HCT116 (cell line): ENCODE results near the gene CAPZA2. TPM values are rescaled to one million over a fixed set of nuclear protein-coding genes. Genes with fewer than 3 reads are reported as not detected.

ENCODE experiments used
- ATAC-seq: fragments of 200-7000 bp; cut with Tn5 transposase; 2 replicates; pipeline ENCODE4 v1.9.1; 2020; ENCODE audit warnings: mild to moderate bottlenecking, moderate library complexity
- BruUV-seq: library from RNA; stranded (reverse); fragments of 400-500 nt; replicated peaks from 2 replicates; lab custom pipeline; 2021; lab: Mats Ljungman, UMichigan
- CTCF ChIA-PET: fragments of 300-600 bp; sonication (Branson Sonifier 250); formaldehyde crosslinking; loops from one replicate; lab custom pipeline; 2021; ENCODE audit warnings: antibody characterized with exemption; lab: Charles Lee
- POLR2A ChIA-PET: fragments of 300-600, 350-600 bp; sonication (Branson Sonifier 250); formaldehyde crosslinking; loops from one replicate; lab custom pipeline; 2021; ENCODE audit warnings: antibody characterized with exemption; lab: Charles Lee
- RAD21 ChIA-PET, 2 experiments: fragments of 300-600 bp; sonication (Branson Sonifier 250); formaldehyde crosslinking; loops; one replicate each; lab custom pipeline; 2023; ENCODE audit warnings: low total read pairs in 2 of 2; ENCODE audit not compliant: uncharacterized antibody in 2 of 2, unreplicated experiment in 2 of 2, low non-redundant PET in 1 of 2; lab: Charles Lee
- DNase-seq: peaks from one replicate; pipeline ENCODE4 v3.0.0-alpha.2; 2010; ENCODE audit warnings: low read depth, low spot score
- H2AFZ ChIP-seq: fragments of 200-600 bp; shearing (Covaris generic), sonication (generic); 2 replicates; pipeline ENCODE4 v1.6.1; 2017; ENCODE audit warnings: low read depth, mixed run types, mixed read lengths, antibody characterized with exemption, low read length; ENCODE audit not compliant: poor library complexity, severe bottlenecking
- H3K27ac ChIP-seq: 2 replicates; pipeline ENCODE4 v1.5.1; 2012; ENCODE audit warnings: low read depth, low read length
- H3K27me3 ChIP-seq: fragments of 200-600 bp; sonication (generic); 2 replicates; pipeline ENCODE4 v1.6.1; 2016; ENCODE audit warnings: mixed run types, low read length, mixed read lengths; ENCODE audit not compliant: insufficient read depth
- H3K36me3 ChIP-seq, 2 experiments: fragments of 200-500 bp in 1 of 2; fragments of 200-600 bp in 1 of 2; sonication (Bioruptor generic) in 1 of 2; sonication (generic) in 1 of 2; 2 replicates each; pipeline versions ENCODE4 v1.5.1 to v1.6.1; 2014 to 2016; ENCODE audit warnings: low read length in 2 of 2, inconsistent platforms in 1 of 2, mixed read lengths in 1 of 2, mixed run types in 1 of 2; ENCODE audit not compliant: insufficient read depth in 2 of 2, control insufficient read depth in 1 of 2
- H3K4me1 ChIP-seq, 2 experiments: fragments of 200-600 bp in 1 of 2; sonication (generic) in 1 of 2; 2 replicates each; pipeline versions ENCODE4 v1.5.1 to v1.6.1; 2012 to 2017; ENCODE audit warnings: low read length in 2 of 2, inconsistent platforms in 1 of 2, mild to moderate bottlenecking in 1 of 2, mixed read lengths in 1 of 2, mixed run types in 1 of 2, moderate library complexity in 1 of 2; ENCODE audit not compliant: insufficient read depth in 2 of 2, control insufficient read depth in 1 of 2
- H3K4me2 ChIP-seq: fragments of 200-600 bp; sonication (generic); 2 replicates; pipeline ENCODE4 v1.6.1; 2017; ENCODE audit warnings: mixed run types, low read length, mixed read lengths
- H3K4me3 ChIP-seq, 2 experiments: fragments of 200-600 bp in 1 of 2; sonication (generic) in 1 of 2; replicated peaks in 1 of 2; 2 replicates each; pipeline ENCODE4 v1.5.1; 2011 to 2016; ENCODE audit warnings: low read length in 2 of 2, control low read depth in 1 of 2, low read depth in 1 of 2, mild to moderate bottlenecking in 1 of 2, mixed read lengths in 1 of 2, mixed run types in 1 of 2
- H3K79me2 ChIP-seq: fragments of 200-600 bp; sonication (generic); 2 replicates; pipeline ENCODE4 v1.6.1; 2017; ENCODE audit warnings: mild to moderate bottlenecking, mixed run types, low read length, moderate library complexity, mixed read lengths; ENCODE audit not compliant: insufficient read depth
- H3K9ac ChIP-seq: fragments of 200-600 bp; sonication (generic); 2 replicates; pipeline ENCODE4 v1.6.1; 2016; ENCODE audit warnings: low read length, mixed read lengths
- H3K9me2 ChIP-seq: fragments of 200-600 bp; sonication (generic), shearing (Covaris generic); 2 replicates; pipeline ENCODE4 v1.6.1; 2017; ENCODE audit warnings: mixed run types, mild to moderate bottlenecking, moderate library complexity; ENCODE audit not compliant: insufficient read depth
- H3K9me3 ChIP-seq, 2 experiments: fragments of 200-500 bp in 1 of 2; fragments of 200-600 bp in 1 of 2; sonication (Bioruptor generic) in 1 of 2; sonication (generic) in 1 of 2; 2 replicates each; pipeline ENCODE4 v1.6.1; 2014 to 2017; ENCODE audit warnings: low read length in 2 of 2, mixed read lengths in 2 of 2, inconsistent platforms in 1 of 2, low read depth in 1 of 2, mild to moderate bottlenecking in 1 of 2, mixed run types in 1 of 2, moderate library complexity in 1 of 2; ENCODE audit not compliant: control insufficient read depth in 1 of 2, insufficient read depth in 1 of 2
- H4K20me1 ChIP-seq: fragments of 200-600 bp; sonication (generic), shearing (Covaris generic); 2 replicates; pipeline ENCODE4 v1.6.1; 2017; ENCODE audit warnings: mixed run types, mild to moderate bottlenecking, moderate library complexity; ENCODE audit not compliant: insufficient read depth
- ATF3 ChIP-seq: IDR thresholded peaks from 2 replicates; pipeline ENCODE4 v1.6.1; 2012
- CEBPB ChIP-seq: IDR thresholded peaks from 2 replicates; pipeline ENCODE4 v1.6.1; 2012; ENCODE audit warnings: low read depth
- EGR1 ChIP-seq: IDR thresholded peaks from 2 replicates; pipeline ENCODE4 v1.6.1; 2012; ENCODE audit warnings: low read depth
- EZH2phosphoT487 ChIP-seq: fragments of 200-600 bp; IDR thresholded peaks from 2 replicates; pipeline ENCODE4 v1.6.1; 2018; ENCODE audit warnings: antibody characterized with exemption, borderline replicate concordance
- JUND ChIP-seq: IDR thresholded peaks from 2 replicates; pipeline ENCODE4 v1.6.1; 2012
- MAX ChIP-seq: IDR thresholded peaks from 2 replicates; pipeline ENCODE4 v1.6.1; 2012
- RAD21 ChIP-seq: IDR thresholded peaks from 2 replicates; pipeline ENCODE4 v1.6.1; 2012; ENCODE audit warnings: low read depth, mild to moderate bottlenecking
- REST ChIP-seq: IDR thresholded peaks from 2 replicates; pipeline ENCODE4 v1.6.1; 2012; ENCODE audit warnings: low read depth
- SP1 ChIP-seq: IDR thresholded peaks from 2 replicates; pipeline ENCODE4 v1.6.1; 2012; ENCODE audit warnings: low read depth
- ZFX ChIP-seq: fragments of 450-650 bp; IDR thresholded peaks from 2 replicates; pipeline ENCODE4 v1.6.1; 2017
- intact Hi-C: fragments of 100-400 bp; cut with micrococcal nuclease; formaldehyde crosslinking; loops from 2 replicates; pipeline ENCODE4 v1.10.0; 2022
- total RNA-seq: library from RNA; stranded (reverse); gene quantifications from one replicate; pipeline ENCODE4 v1.2.1, GENCODE V29; 2021; ENCODE audit not compliant: unreplicated experiment

The CAPZA2 gene
- total RNA-seq, 1 experiment from 2014 or later: 135 TPM

- no peak overlapping the region for H3K9ac ChIP-seq
- peaks cover 13% of the 10 kb centered on the region for H3K79me2 ChIP-seq
- TF ChIP-seq EGR1: no peak
- TF ChIP-seq RAD21: no peak
- TF ChIP-seq SP1: no peak
- TF ChIP-seq JUND: no peak
- no peak for TF ChIP-seq ZFX
- no peak for TF ChIP-seq EZH2phosphoT487
- TF ChIP-seq ATF3: no peak
- no peak for TF ChIP-seq CEBPB
- no peak for TF ChIP-seq MAX
- TF ChIP-seq REST: no peak
- ATAC-seq (no peak), DNase-seq (no peak)
- H3K36me3 ChIP-seq: no peaks in the 10 kb centered on the region
- H3K4me3 ChIP-seq: no peak overlapping the region
- no peaks in the 10 kb centered on the region for H4K20me1 ChIP-seq
- ChIA-PET POLR2A (no interaction called here), CTCF (interaction anchor here (1.0 kb wide), 1 partner anchor 17 kb away, joined by 3 read pairs; no protein-coding TSS in a partner anchor), RAD21 (no interaction called here)
- H3K27me3 ChIP-seq: no peaks in the 10 kb centered on the region
- intact Hi-C loops: no loop called here
- H2AFZ ChIP-seq: no peak overlapping the region
- peaks cover 15 to 18% of the 10 kb centered on the region in 2 experiments for H3K4me1 ChIP-seq
- no peak overlapping the region for H3K27ac ChIP-seq
- no TSS peak for BruUV-seq
- H3K4me2 ChIP-seq: no peak overlapping the region
- H3K9me3 ChIP-seq: no peaks in the 10 kb centered on the region
- no peaks in the 10 kb centered on the region for H3K9me2 ChIP-seq
Measured at GRCh38 chr7:116967254-116967922, 105.0 kb downstream of the CAPZA2 start.
